HFF-Myc (cell line): ENCODE data around the gene ANP32B.

ENCODE experiments used
- DNase-seq: peaks from one replicate; pipeline ENCODE4 v3.0.0-alpha.2; 2011; ENCODE audit warnings: low read depth; ENCODE audit errors: extremely low read depth
- H3K4me3 ChIP-seq: replicated peaks from 2 replicates; pipeline ENCODE4 v1.5.1; 2011; ENCODE audit warnings: low read depth, mild to moderate bottlenecking, control low read depth, low read length
- TF ChIP-seq, protein P1 (sequence below): IDR thresholded peaks from 2 replicates; pipeline ENCODE4 v1.5.1; 2012; ENCODE audit warnings: mild to moderate bottlenecking, low read depth, low read length, control low read depth; ENCODE audit errors: missing control alignments

The ANP32B gene

DNA sequence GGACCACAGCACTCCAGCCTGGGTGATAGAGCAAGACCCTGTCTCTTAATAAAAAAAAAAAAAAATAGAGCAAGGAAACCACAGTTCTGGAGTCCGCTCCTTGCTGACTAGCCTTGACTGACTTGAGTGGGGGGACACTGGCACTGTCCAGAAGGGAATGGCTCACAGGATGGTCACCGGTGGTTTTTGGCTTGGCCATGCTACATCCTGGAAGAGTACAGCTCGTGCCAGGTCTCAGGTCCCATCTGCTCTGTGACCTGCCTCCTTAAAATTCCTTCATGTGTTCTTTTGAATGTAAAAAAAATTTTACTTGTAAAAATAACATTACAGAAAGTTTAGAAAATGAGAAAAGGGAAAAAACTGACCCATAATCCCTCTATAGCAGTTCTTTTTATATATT lies 79.0 kb downstream of the ANP32B start:
- TF ChIP-seq, protein P1, sequence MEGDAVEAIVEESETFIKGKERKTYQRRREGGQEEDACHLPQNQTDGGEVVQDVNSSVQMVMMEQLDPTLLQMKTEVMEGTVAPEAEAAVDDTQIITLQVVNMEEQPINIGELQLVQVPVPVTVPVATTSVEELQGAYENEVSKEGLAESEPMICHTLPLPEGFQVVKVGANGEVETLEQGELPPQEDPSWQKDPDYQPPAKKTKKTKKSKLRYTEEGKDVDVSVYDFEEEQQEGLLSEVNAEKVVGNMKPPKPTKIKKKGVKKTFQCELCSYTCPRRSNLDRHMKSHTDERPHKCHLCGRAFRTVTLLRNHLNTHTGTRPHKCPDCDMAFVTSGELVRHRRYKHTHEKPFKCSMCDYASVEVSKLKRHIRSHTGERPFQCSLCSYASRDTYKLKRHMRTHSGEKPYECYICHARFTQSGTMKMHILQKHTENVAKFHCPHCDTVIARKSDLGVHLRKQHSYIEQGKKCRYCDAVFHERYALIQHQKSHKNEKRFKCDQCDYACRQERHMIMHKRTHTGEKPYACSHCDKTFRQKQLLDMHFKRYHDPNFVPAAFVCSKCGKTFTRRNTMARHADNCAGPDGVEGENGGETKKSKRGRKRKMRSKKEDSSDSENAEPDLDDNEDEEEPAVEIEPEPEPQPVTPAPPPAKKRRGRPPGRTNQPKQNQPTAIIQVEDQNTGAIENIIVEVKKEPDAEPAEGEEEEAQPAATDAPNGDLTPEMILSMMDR: no peak
- no peak overlapping the region for H3K4me3 ChIP-seq
- DNase-seq: no peak

DNA sequence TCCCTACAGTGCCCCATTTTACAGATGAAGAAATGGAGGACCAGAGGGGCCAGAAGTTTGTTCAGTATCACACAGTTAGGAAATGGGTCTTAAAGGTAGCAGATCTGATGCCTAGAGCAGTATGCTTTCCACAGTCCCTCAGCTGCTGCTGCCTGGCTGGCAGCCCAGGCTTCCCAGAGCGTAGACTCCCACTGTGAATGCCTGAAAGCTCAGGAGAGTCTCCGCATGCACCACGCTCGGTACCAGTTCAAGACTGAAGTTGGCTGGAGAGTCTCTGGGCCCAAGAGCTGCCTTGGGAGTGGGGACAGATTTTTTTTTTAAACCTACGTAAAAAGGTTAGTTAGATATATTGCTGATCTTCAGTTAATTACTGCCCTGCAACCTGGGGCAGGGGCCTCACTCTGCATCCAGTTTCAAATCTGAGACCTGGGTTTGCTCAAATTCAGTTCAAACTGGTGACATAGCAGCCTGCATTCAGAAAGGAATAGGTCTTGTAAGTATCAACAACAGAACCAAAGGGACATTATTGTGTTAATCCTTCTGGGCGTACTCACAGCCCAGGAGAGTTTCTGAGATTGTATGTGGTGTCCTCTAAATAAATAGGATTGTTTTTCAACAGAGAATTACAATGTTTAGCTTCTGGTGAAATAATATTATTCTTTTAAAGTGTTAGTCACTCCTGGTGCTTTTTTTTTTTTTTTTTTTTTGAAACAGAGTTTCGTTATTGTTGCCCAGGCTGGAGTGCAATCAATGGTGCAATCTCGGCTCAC lies 81.7 kb downstream of the ANP32B start:
- no peak for DNase-seq
- no peak overlapping the region for H3K4me3 ChIP-seq
- TF ChIP-seq, protein P1: no peak
